HepG2 (cell line): ENCODE results near the gene ITGAE. TPM values are rescaled to one million over a fixed set of nuclear protein-coding genes. Genes with fewer than 3 reads are reported as not detected.

ENCODE experiments used
- ATAC-seq: fragments of 200-7000 bp; cut with Tn5 transposase; 3 replicates; pipeline ENCODE4 v1.9.1; 2020; ENCODE audit warnings: mild to moderate bottlenecking, moderate library complexity
- BruUV-seq: library from RNA; stranded (reverse); fragments of 400-500 nt; replicated peaks from 2 replicates; lab custom pipeline; 2021; lab: Mats Ljungman, UMichigan
- CTCF ChIA-PET: fragments of 300-600 bp; formaldehyde crosslinking; extraction: SDS; loops from one replicate; lab custom pipeline; 2021; ENCODE audit warnings: low total read pairs, inconsistent platforms, low intra/inter-chr PET ratio; lab: Yijun Ruan, JAX
- POLR2A ChIA-PET: fragments of 350-600 bp; sonication (Branson Sonifier 250); formaldehyde crosslinking; loops from one replicate; lab custom pipeline; 2020; ENCODE audit warnings: antibody characterized with exemption, inconsistent platforms; lab: Yijun Ruan, JAX
- DNase-seq: peaks from one replicate; pipeline ENCODE4 v3.0.0-alpha.2; 2015; ENCODE audit warnings: low spot score
- FAIRE-seq: peaks from 3 replicates; lab custom pipeline; 2011; peaks lifted over from hg19 to GRCh38; lab: Jason Lieb, UNC
- H2AFZ ChIP-seq: one replicate; pipeline ENCODE4 v1.6.1; 2011; ENCODE audit warnings: low read length, inconsistent platforms
- H3K27ac ChIP-seq: fragments of 300-600 bp; 3 replicates; pipeline ENCODE4 v1.8.0; 2011; ENCODE audit warnings: mixed run types, mild to moderate bottlenecking, mixed read lengths, low read length, inconsistent platforms; ENCODE audit not compliant: insufficient read depth; ENCODE audit errors: extremely low read length
- H3K27me3 ChIP-seq, 2 experiments: fragments of 200-600 bp in 1 of 2; 2 replicates in 1 of 2; 3 replicates in 1 of 2; pipeline versions ENCODE4 v1.6.0 to v1.8.0; 2011; ENCODE audit warnings: low read length in 2 of 2, mild to moderate bottlenecking in 2 of 2, moderate library complexity in 2 of 2, inconsistent platforms in 1 of 2; ENCODE audit not compliant: insufficient read depth in 2 of 2, control insufficient read depth in 1 of 2
- H3K36me3 ChIP-seq, 2 experiments: fragments of 200-600 bp in 1 of 2; replicated peaks in 1 of 2; 2 replicates in 1 of 2; 3 replicates in 1 of 2; pipeline versions ENCODE4 v1.5.1 to v1.8.0; 2011; ENCODE audit warnings: low read length in 2 of 2, inconsistent platforms in 1 of 2; ENCODE audit not compliant: insufficient read depth in 2 of 2, control insufficient read depth in 1 of 2
- H3K4me1 ChIP-seq: 2 replicates; pipeline ENCODE4 v1.5.1; 2012; ENCODE audit warnings: low read length, inconsistent platforms; ENCODE audit not compliant: insufficient read depth
- H3K4me2 ChIP-seq: 2 replicates; pipeline ENCODE4 v1.6.0; 2011; ENCODE audit warnings: low read depth, low read length, inconsistent platforms
- H3K4me3 ChIP-seq, 3 experiments: fragments of 200-600 bp in 1 of 3; sonication (generic), shearing (Covaris generic) in 1 of 3; replicated peaks in 1 of 3; 2 replicates each; pipeline ENCODE4 v1.5.1; 2011 to 2016; ENCODE audit warnings: low read length in 3 of 3, inconsistent platforms in 2 of 3, low read depth in 2 of 3, mild to moderate bottlenecking in 2 of 3, control low read depth in 1 of 3, mixed read lengths in 1 of 3; ENCODE audit not compliant: insufficient read depth in 1 of 3
- H3K79me2 ChIP-seq: one replicate; pipeline ENCODE4 v1.6.1; 2011; ENCODE audit warnings: low read length, inconsistent platforms; ENCODE audit not compliant: insufficient read depth
- H3K9ac ChIP-seq: 2 replicates; pipeline ENCODE4 v1.6.0; 2011; ENCODE audit warnings: mild to moderate bottlenecking, low read depth, low read length, inconsistent platforms; ENCODE audit not compliant: insufficient read depth
- H3K9me3 ChIP-seq: 2 replicates; pipeline ENCODE4 v1.5.1; 2012; ENCODE audit warnings: mild to moderate bottlenecking, low read length
- H4K20me1 ChIP-seq: 2 replicates; pipeline ENCODE4 v1.6.0; 2011; ENCODE audit warnings: inconsistent platforms, mild to moderate bottlenecking, low read length, moderate library complexity; ENCODE audit not compliant: insufficient read depth
- AGO2 ChIP-seq: fragments of 200-400 bp; formaldehyde crosslinking; optimal IDR thresholded peaks from 2 replicates; pipeline ENCODE3; 2017; ENCODE audit warnings: mild to moderate bottlenecking, low read depth, low read length, moderate library complexity
- ARID4A ChIP-seq: sonication (generic); formaldehyde crosslinking; IDR thresholded peaks from 2 replicates; pipeline ENCODE4 v1.5.0; 2020; ENCODE audit warnings: mild to moderate bottlenecking, missing genetic modification reagents, borderline replicate concordance
- BHLHE40 ChIP-seq: IDR thresholded peaks from 2 replicates; pipeline ENCODE4 v1.6.1; 2011; ENCODE audit warnings: low read length, improper control_type of control experiment
- KAT8 ChIP-seq: IDR thresholded peaks from 2 replicates; pipeline ENCODE4 v1.6.1; 2016; ENCODE audit warnings: missing genetic modification reagents, missing compliant biosample characterization
- RFX1 ChIP-seq: fragments of 450-650 bp; IDR thresholded peaks from 2 replicates; pipeline ENCODE4 v1.6.1; 2017
- RFX3 ChIP-seq: IDR thresholded peaks from 2 replicates; pipeline ENCODE4 v1.6.1; 2016; ENCODE audit warnings: missing biosample characterization, missing genetic modification reagents
- YEATS2 ChIP-seq: sonication (generic); formaldehyde crosslinking; IDR thresholded peaks from 2 replicates; pipeline ENCODE4 v1.4.0; 2020; ENCODE audit warnings: missing genetic modification reagents, borderline replicate concordance
- ZBTB38 ChIP-seq: sonication (generic); formaldehyde crosslinking; IDR thresholded peaks from 2 replicates; pipeline ENCODE4 v1.5.1; 2020; ENCODE audit warnings: mild to moderate bottlenecking, missing genetic modification reagents
- ZNF629 ChIP-seq: sonication (generic); formaldehyde crosslinking; conservative IDR thresholded peaks from 2 replicates; pipeline ENCODE4 v1.5.0; 2020; ENCODE audit warnings: missing genetic modification reagents
- ZNF878 ChIP-seq: sonication (generic); formaldehyde crosslinking; IDR thresholded peaks from 2 replicates; pipeline ENCODE4 v1.8.1; 2023; ENCODE audit warnings: mild to moderate bottlenecking, missing genetic modification reagents, moderate library complexity
- WGBS: methylation state at CpG from one replicate; pipeline ENCODE4 v1.1.6; 2017; ENCODE audit warnings: low lambda C conversion rate; 5-methylcytosine and 5-hydroxymethylcytosine counted together
- in situ Hi-C: cut with HindIII; loops from 2 replicates; pipeline ENCODE4 v1.10.0; 2017; ENCODE audit warnings: low pct_unique_long_range_greater_than_20kb; ENCODE audit not compliant: extremely low pct_ligation_motif_present
- intact Hi-C: fragments of 100-400 bp; cut with micrococcal nuclease; formaldehyde crosslinking; loops from one replicate; pipeline ENCODE4 v1.10.0; 2022; ENCODE audit not compliant: unreplicated experiment
- polyA plus RNA-seq, 8 experiments: library from polyadenylated mRNA; depleted of rRNA in 3 of 8; stranded (reverse) in 7 of 8; unstranded in 1 of 8; fragments of >200 nt; fragmentation: Illumina TruSeq in 4 of 8; extraction: Trizol in 4 of 8; gene quantifications; 2 replicates each; pipeline versions ENCODE4 v1.2.1 to v1.2.3, GENCODE V29; 2011 to 2016; ENCODE audit warnings: low read depth in 4 of 8, missing spikeins in 1 of 8, mixed read lengths in 1 of 8; ENCODE audit not compliant: insufficient read depth in 1 of 8
- total RNA-seq, 5 experiments: library from RNA; depleted of rRNA; stranded (reverse); fragments of >200 nt; fragmentation: Illumina TruSeq; extraction: Trizol; gene quantifications; 2 replicates each; pipeline ENCODE4 v1.2.3, GENCODE V29; 2016; ENCODE audit warnings: low read depth in 1 of 5
- TF ChIP-seq, protein P1 (sequence below): sonication (generic); formaldehyde crosslinking; IDR thresholded peaks from 2 replicates; pipeline ENCODE4 v1.4.0; 2020; ENCODE audit warnings: missing genetic modification reagents, mild to moderate bottlenecking, borderline replicate concordance

Gene ITGAE
- total and polyA plus RNA-seq, 2 of the 13 experiments (the other 11 are each of a cell fraction or from before 2014, with no cell fraction given) = 42.3 to 49.0 TPM

DNA sequence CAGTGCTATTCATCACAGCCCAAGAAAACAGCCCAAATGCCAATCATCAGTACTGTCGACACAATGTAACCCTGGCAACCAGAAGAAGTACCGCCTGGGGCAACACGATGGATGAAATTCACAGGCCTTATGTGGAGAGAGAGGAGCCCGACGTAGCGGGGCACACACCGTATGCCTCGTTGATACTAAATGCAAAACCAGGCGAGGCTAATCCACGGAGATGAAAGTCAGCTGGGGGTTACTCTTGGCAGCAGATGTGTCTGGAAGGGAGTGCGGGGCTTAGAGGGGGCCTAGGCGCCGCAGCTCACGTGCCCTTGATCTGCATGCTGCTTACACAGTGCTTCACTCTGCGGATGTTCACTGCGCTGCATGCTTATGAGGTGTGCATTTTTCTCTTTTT, 29.8 kb downstream of the ITGAE start:
- H3K9me3 ChIP-seq = no peaks in the 10 kb centered on the region
- H3K4me3 ChIP-seq = peak overlapping the region in 1 of 3 experiments; percentile 2; a peak in 1 of 6 replicates
- no peak overlapping the region for H2AFZ ChIP-seq
- WGBS = 48% methylated on average over 16 of the region's 16 CpGs
- FAIRE-seq (no peak), ATAC-seq (peak; percentile 37; the same call in 2 of the 3 replicates), DNase-seq (no peak)
- POLR2A ChIA-PET = no interaction called here
- in situ Hi-C loops = no loop called here
- no peaks in the 10 kb centered on the region for H4K20me1 ChIP-seq
- no peaks in the 10 kb centered on the region for H3K79me2 ChIP-seq
- peak overlapping the region; percentile 33; the same call in 1 of the 2 replicates for H3K4me2 ChIP-seq
- no TSS peak for BruUV-seq
- peaks cover 42% of the 10 kb centered on the region for H3K4me1 ChIP-seq
- no peak overlapping the region for H3K27ac ChIP-seq
- CTCF ChIA-PET = no interaction called here
- TF ChIP-seq ARID4A (peak; percentile 19; the same call in 1 of the 2 replicates), ZBTB38 (CRISPR knock-in tag) (0 out of 2 replicates have a peak, but pooled peaks have one; percentile 26), RFX3 (peak; percentile 25; the same call in 1 of the 2 replicates), AGO2 (no peak), BHLHE40 (peak; percentile 71), RFX1 (peak; percentile 30; the same call in 1 of the 2 replicates), ZNF878 (0 out of 2 replicates have a peak, but pooled peaks have one; percentile 26), KAT8 (no peak), ZNF629 (no peak), YEATS2 (no peak)
- TF ChIP-seq, protein P1, sequence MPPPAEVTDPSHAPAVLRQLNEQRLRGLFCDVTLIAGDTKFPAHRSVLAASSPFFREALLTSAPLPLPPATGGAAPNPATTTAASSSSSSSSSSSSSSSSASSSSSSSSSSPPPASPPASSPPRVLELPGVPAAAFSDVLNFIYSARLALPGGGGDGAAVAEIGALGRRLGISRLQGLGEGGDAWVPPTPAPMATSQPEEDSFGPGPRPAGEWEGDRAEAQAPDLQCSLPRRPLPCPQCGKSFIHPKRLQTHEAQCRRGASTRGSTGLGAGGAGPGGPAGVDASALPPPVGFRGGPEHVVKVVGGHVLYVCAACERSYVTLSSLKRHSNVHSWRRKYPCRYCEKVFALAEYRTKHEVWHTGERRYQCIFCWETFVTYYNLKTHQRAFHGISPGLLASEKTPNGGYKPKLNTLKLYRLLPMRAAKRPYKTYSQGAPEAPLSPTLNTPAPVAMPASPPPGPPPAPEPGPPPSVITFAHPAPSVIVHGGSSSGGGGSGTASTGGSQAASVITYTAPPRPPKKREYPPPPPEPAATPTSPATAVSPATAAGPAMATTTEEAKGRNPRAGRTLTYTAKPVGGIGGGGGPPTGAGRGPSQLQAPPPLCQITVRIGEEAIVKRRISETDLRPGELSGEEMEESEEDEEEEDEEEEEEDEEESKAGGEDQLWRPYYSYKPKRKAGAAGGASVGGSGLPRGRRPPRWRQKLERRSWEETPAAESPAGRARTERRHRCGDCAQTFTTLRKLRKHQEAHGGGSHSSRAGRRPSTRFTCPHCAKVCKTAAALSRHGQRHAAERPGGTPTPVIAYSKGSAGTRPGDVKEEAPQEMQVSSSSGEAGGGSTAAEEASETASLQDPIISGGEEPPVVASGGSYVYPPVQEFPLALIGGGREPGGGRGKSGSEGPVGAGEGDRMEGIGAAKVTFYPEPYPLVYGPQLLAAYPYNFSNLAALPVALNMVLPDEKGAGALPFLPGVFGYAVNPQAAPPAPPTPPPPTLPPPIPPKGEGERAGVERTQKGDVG (CRISPR knock-in tag) = 0 out of 2 replicates have a peak, but pooled peaks have one; percentile 25
- intact Hi-C loops = loop anchor here (5.0 kb wide), 1 partner anchor 34 kb away; no protein-coding TSS in a partner anchor
- no peaks in the 10 kb centered on the region for H3K36me3 ChIP-seq
- H3K27me3 ChIP-seq = peaks cover 0 to 2% of the 10 kb centered on the region in 2 experiments; a peak in 1 of 5 replicates
- H3K9ac ChIP-seq = no peak overlapping the region
